MM.1S (cell line): ENCODE results near the gene FLRT3.

ENCODE experiments used
- DNase-seq: peaks from one replicate; pipeline ENCODE4 v3.0.0-alpha.2; 2015
- H2AFZ ChIP-seq: fragments of 300-600 bp; sonication (generic); 2 replicates; pipeline ENCODE4 v1.6.0; 2016; ENCODE audit warnings: antibody characterized with exemption, low read length
- H3F3A ChIP-seq: fragments of 300-600 bp; sonication (generic); 2 replicates; pipeline ENCODE4 v1.6.1; 2016; ENCODE audit warnings: mild to moderate bottlenecking, antibody characterized with exemption, low read length, moderate library complexity, mixed read lengths; ENCODE audit not compliant: insufficient read depth
- H3K27ac ChIP-seq: fragments of 300-600 bp; sonication (generic); 2 replicates; pipeline ENCODE4 v1.5.1; 2016; ENCODE audit warnings: mild to moderate bottlenecking, low read length
- H3K27me3 ChIP-seq: fragments of 300-600 bp; sonication (generic); replicated peaks from 2 replicates; pipeline ENCODE4 v1.6.0; 2016; ENCODE audit warnings: low read length; ENCODE audit not compliant: insufficient read depth
- H3K36me3 ChIP-seq: fragments of 300-600 bp; sonication (generic); replicated peaks from 2 replicates; pipeline ENCODE4 v1.6.1; 2016; ENCODE audit warnings: mild to moderate bottlenecking, low read length, mixed read lengths; ENCODE audit not compliant: insufficient read depth
- H3K4me1 ChIP-seq: fragments of 300-600 bp; sonication (generic); 2 replicates; pipeline ENCODE4 v1.6.1; 2016; ENCODE audit warnings: low read length, mixed read lengths
- H3K4me2 ChIP-seq: fragments of 300-600 bp; sonication (generic); 2 replicates; pipeline ENCODE4 v1.6.0; 2016; ENCODE audit warnings: low read depth, low read length
- H3K4me3 ChIP-seq: fragments of 300-600 bp; sonication (generic); 2 replicates; pipeline ENCODE4 v1.5.1; 2016; ENCODE audit warnings: low read length, mixed read lengths
- H3K79me2 ChIP-seq: fragments of 300-600 bp; sonication (generic); 2 replicates; pipeline ENCODE4 v1.6.1; 2016; ENCODE audit warnings: mixed run types, low read length, mixed read lengths
- H3K9ac ChIP-seq: fragments of 300-600 bp; sonication (generic); 2 replicates; pipeline ENCODE4 v1.6.1; 2016; ENCODE audit warnings: low read length, mixed read lengths
- H3K9me2 ChIP-seq: fragments of 300-600 bp; sonication (generic); replicated peaks from 2 replicates; pipeline ENCODE4 v1.6.1; 2016; ENCODE audit warnings: mild to moderate bottlenecking, low read length, mixed read lengths; ENCODE audit not compliant: insufficient read depth
- H3K9me3 ChIP-seq: fragments of 300-600 bp; sonication (generic); replicated peaks from 2 replicates; pipeline ENCODE4 v1.6.1; 2016; ENCODE audit warnings: mild to moderate bottlenecking, low read length, mixed read lengths; ENCODE audit not compliant: insufficient read depth
- H4K20me1 ChIP-seq: fragments of 300-600 bp; sonication (generic); 2 replicates; pipeline ENCODE4 v1.6.1; 2016; ENCODE audit warnings: mild to moderate bottlenecking, low read length, moderate library complexity, mixed read lengths; ENCODE audit not compliant: insufficient read depth
- CTCF ChIP-seq: fragments of 300-600 bp; sonication (generic); IDR thresholded peaks from 2 replicates; pipeline ENCODE4 v1.5.1; 2016; ENCODE audit warnings: antibody characterized with exemption, low read length, mixed read lengths
- EZH2 ChIP-seq: fragments of 300-600 bp; sonication (generic); optimal IDR thresholded peaks from 2 replicates; pipeline ENCODE3; 2017; ENCODE audit warnings: low read depth, mild to moderate bottlenecking, antibody characterized with exemption, low read length, mixed read lengths
- EZH2phosphoT487 ChIP-seq: fragments of 300-600 bp; sonication (generic); IDR thresholded peaks from 2 replicates; pipeline ENCODE4 v1.6.1; 2018; ENCODE audit warnings: antibody characterized with exemption, low read length

Gene FLRT3

GRCh38 chr20:14337400-14338171 is at the start of gene FLRT3:
Gene FLRT3 (minus strand): TSS chr20:14337612. CDS start chr20:14327506, 10,106 bp downstream.
- DNase-seq, result peak; percentile 89
- Histone ChIP-seq H3K4me3 (peak within 1 kb of the TSS; percentile 38), H3K4me1 (no peaks in the 10 kb centered on the region), H3K9me3 (no peaks in the 10 kb centered on the region), H3K36me3 (no peaks in the 10 kb centered on the region), H2AFZ (peak within 1 kb of the TSS; percentile 26), H3K79me2 (no peaks in the 10 kb centered on the region), H4K20me1 (no peaks in the 10 kb centered on the region), H3F3A (no peaks in the 10 kb centered on the region), H3K27me3 (no peaks in the 10 kb centered on the region), H3K9ac (no peak within 1 kb of the TSS), H3K4me2 (peak within 1 kb of the TSS; percentile 18; the same call in 1 of the 2 replicates), H3K27ac (no peak within 1 kb of the TSS), H3K9me2 (no peaks in the 10 kb centered on the region)
- peak; percentile 85 for TF ChIP-seq CTCF
- no peak for TF ChIP-seq EZH2phosphoT487
- TF ChIP-seq EZH2, result no peak

GRCh38 chr20:14386726-14387125 is 49.3 kb upstream of the FLRT3 start:
- Histone ChIP-seq H3F3A (no peaks in the 10 kb centered on the region), H3K9me3 (no peaks in the 10 kb centered on the region), H3K27me3 (no peaks in the 10 kb centered on the region), H3K27ac (no peak overlapping the region), H3K4me2 (no peak overlapping the region), H3K4me3 (no peak overlapping the region), H3K9me2 (no peaks in the 10 kb centered on the region), H4K20me1 (no peaks in the 10 kb centered on the region), H3K36me3 (no peaks in the 10 kb centered on the region), H3K9ac (no peak overlapping the region), H3K79me2 (no peaks in the 10 kb centered on the region), H2AFZ (no peak overlapping the region), H3K4me1 (no peaks in the 10 kb centered on the region)
- TF ChIP-seq CTCF (no peak), EZH2 (no peak), EZH2phosphoT487 (no peak)
- no peak for DNase-seq

- Histone ChIP-seq H3K36me3 (no peaks in the 10 kb centered on the region), H3K4me3 (no peak overlapping the region), H3F3A (no peaks in the 10 kb centered on the region), H3K4me1 (no peaks in the 10 kb centered on the region), H3K27ac (no peak overlapping the region), H2AFZ (no peak overlapping the region), H4K20me1 (no peaks in the 10 kb centered on the region), H3K9ac (no peak overlapping the region), H3K79me2 (no peaks in the 10 kb centered on the region), H3K27me3 (no peaks in the 10 kb centered on the region), H3K4me2 (no peak overlapping the region), H3K9me2 (no peaks in the 10 kb centered on the region), H3K9me3 (no peaks in the 10 kb centered on the region)
- no peak for DNase-seq
- TF ChIP-seq EZH2 (no peak), CTCF (no peak), EZH2phosphoT487 (no peak)
These were observed 47.8 kb upstream of the FLRT3 start for GRCh38 chr20:14385176-14385740.
